Kidney (tissue), 14 donors: Measurements from ENCODE around the gene PLCD1. TPM values are rescaled to one million over a fixed set of nuclear protein-coding genes. Genes with fewer than 3 reads are reported as not detected.

Source experiments
- DNase-seq, 5 donors: peaks; one replicate each; pipeline ENCODE4 v3.0.0-alpha.2; 2013 to 2020
- FAIRE-seq: peaks from 2 replicates; lab custom pipeline; 2012; peaks lifted over from hg19 to GRCh38; lab: Jason Lieb, UNC
- H3K27ac ChIP-seq, 2 donors: one replicate each; pipeline ENCODE4 v1.7.0; 2013; ENCODE audit warnings: low read depth in 2 of 2, low read length in 2 of 2, inconsistent platforms in 1 of 2
- H3K27me3 ChIP-seq: one replicate; pipeline ENCODE4 v1.7.1; 2013; ENCODE audit warnings: low read length, inconsistent platforms; ENCODE audit not compliant: control insufficient read depth, insufficient read depth
- H3K36me3 ChIP-seq, 3 donors: one replicate each; pipeline versions ENCODE4 v1.7.0 to v1.7.1; 2013; ENCODE audit warnings: low read length in 3 of 3, control low read depth in 1 of 3, inconsistent platforms in 1 of 3; ENCODE audit not compliant: insufficient read depth in 3 of 3, control insufficient read depth in 2 of 3
- H3K4me1 ChIP-seq, 3 donors: one replicate each; pipeline versions ENCODE4 v1.7.0 to v1.7.1; 2013; ENCODE audit warnings: low read length in 3 of 3, inconsistent platforms in 1 of 3, low read depth in 1 of 3; ENCODE audit not compliant: control insufficient read depth in 2 of 3, insufficient read depth in 2 of 3
- H3K4me3 ChIP-seq, 3 donors: one replicate each; pipeline versions ENCODE4 v1.7.0 to v1.8.1; 2013; ENCODE audit warnings: low read length in 3 of 3, control low read depth in 1 of 3, inconsistent platforms in 1 of 3
- H3K9ac ChIP-seq, 3 donors: one replicate each; pipeline versions ENCODE4 v1.7.0 to v1.7.1; 2013; ENCODE audit warnings: low read length in 3 of 3, control low read depth in 1 of 3, inconsistent platforms in 1 of 3
- H3K9me3 ChIP-seq, 3 donors: one replicate each; pipeline versions ENCODE4 v1.7.0 to v1.7.1; 2013; ENCODE audit warnings: low read length in 3 of 3, control low read depth in 1 of 3, inconsistent platforms in 1 of 3; ENCODE audit not compliant: control insufficient read depth in 2 of 3, insufficient read depth in 1 of 3
- CTCF ChIP-seq: IDR thresholded peaks from 3 replicates; pipeline ENCODE4 v1.5.1; 2012; ENCODE audit warnings: mild to moderate bottlenecking, moderate library complexity, borderline replicate concordance; ENCODE audit not compliant: insufficient read depth; ENCODE audit errors: extremely low read depth
- intact Hi-C: fragments of 100-400 bp; cut with DNase I; formaldehyde crosslinking; loops from one replicate; pipeline ENCODE4 v1.11.1; 2022
- polyA plus RNA-seq: library from polyadenylated mRNA; stranded (reverse); fragments of 350-450 nt; fragmentation: Illumina TruSeq; extraction: RNeasy Lipid Tissue Mini Kit (QIAGEN cat#74804); gene quantifications from one replicate; pipeline ENCODE4 v1.2.3, GENCODE V29; 2014; ENCODE audit warnings: low read depth, low replicate concordance; ENCODE audit not compliant: insufficient read depth
- total RNA-seq: library from RNA; stranded (reverse); fragmentation: NEBNext Ultra II Directional; extraction: Animal tissue kit (Norgen Biotek cat#: 25700); gene quantifications from one replicate; pipeline ENCODE4 v1.2.1, GENCODE V29; 2021
- donor health status: control.
- donor health status: control.
- donor health status: control.
- donor health status: control.
- donor health status: control.
- donor health status: DM: yes; HTN: yes; CAD: no.
- donor health status: Normal renal cell carcinoma (clear cell type).

The PLCD1 gene
- total and polyA plus RNA-seq, 2 donors from 2014 or later = 39.1 to 50.0 TPM

- Histone ChIP-seq H3K36me3 (peaks cover 0 to 31% (median 22%) of the 10 kb centered on the region in 3 donors), H3K27ac (no peak overlapping the region), H3K9ac (no peak overlapping the region), H3K4me3 (no peak overlapping the region), H3K9me3 (no peaks in the 10 kb centered on the region), H3K4me1 (peaks cover 0 to 22% (median 12%) of the 10 kb centered on the region in 3 donors), H3K27me3 (no peaks in the 10 kb centered on the region)
- intact Hi-C loops = no loop called here
- TF ChIP-seq CTCF = no peak
- DNase-seq = no peak
- FAIRE-seq = no peak
Observed at GRCh38 chr3:37971467-37971866, 58.0 kb downstream of the PLCD1 start.

- no peaks in the 10 kb centered on the region for H3K27me3 ChIP-seq
- peaks cover 0 to 25% (median 18%) of the 10 kb centered on the region in 3 donors for H3K36me3 ChIP-seq
- H3K9ac ChIP-seq = no peak overlapping the region
- DNase-seq (no peak), FAIRE-seq (no peak)
- H3K4me1 ChIP-seq = peaks cover 0 to 26% (median 19%) of the 10 kb centered on the region in 3 donors
- no peak for TF ChIP-seq CTCF
- intact Hi-C loops = no loop called here
- no peak overlapping the region for H3K4me3 ChIP-seq
- H3K9me3 ChIP-seq = no peaks in the 10 kb centered on the region
- H3K27ac ChIP-seq = no peak overlapping the region
Observed at GRCh38 chr3:37970802-37971201, 58.6 kb downstream of the PLCD1 start.

GRCh38 chr3:37969596-37970100 lies 59.8 kb downstream of the PLCD1 start:
- DNase-seq (no peak), FAIRE-seq (no peak)
- H3K9ac ChIP-seq = no peak overlapping the region
- no peaks in the 10 kb centered on the region for H3K9me3 ChIP-seq
- no peak for TF ChIP-seq CTCF
- H3K36me3 ChIP-seq = peaks cover 0 to 21% (median 16%) of the 10 kb centered on the region in 3 donors
- intact Hi-C loops = loop anchor here (10.0 kb wide), 1 partner anchor 115 kb away; no protein-coding TSS in a partner anchor
- H3K4me1 ChIP-seq = peaks cover 6 to 34% (median 29%) of the 10 kb centered on the region in 3 donors
- no peak overlapping the region for H3K4me3 ChIP-seq
- H3K27ac ChIP-seq = peak overlapping the region in 1 of 2 donors; percentile 24
- H3K27me3 ChIP-seq = no peaks in the 10 kb centered on the region
